GM18502 (cell line): ENCODE data around the gene TSACC.
"Not testable (repeated sequence)": the region's sequence is repeated elsewhere in the genome, so short reads cannot be mapped to it uniquely, and the experiment has no call there.

ENCODE experiments used
- ATAC-seq: cut with Tn5 transposase; IDR thresholded peaks from one replicate; pipeline ENCODE4 v1.9.1; 2021; ENCODE audit warnings: mild to moderate bottlenecking; ENCODE audit not compliant: unreplicated experiment, poor library complexity

Gene TSACC

GRCh38 chr1:156344409-156344808 lies 6.1 kb downstream of the TSACC start:
- no peak for ATAC-seq

GRCh38 chr1:156346035-156346434 lies 7.7 kb downstream of the TSACC start:
- ATAC-seq = not testable (repeated sequence)

DNA sequence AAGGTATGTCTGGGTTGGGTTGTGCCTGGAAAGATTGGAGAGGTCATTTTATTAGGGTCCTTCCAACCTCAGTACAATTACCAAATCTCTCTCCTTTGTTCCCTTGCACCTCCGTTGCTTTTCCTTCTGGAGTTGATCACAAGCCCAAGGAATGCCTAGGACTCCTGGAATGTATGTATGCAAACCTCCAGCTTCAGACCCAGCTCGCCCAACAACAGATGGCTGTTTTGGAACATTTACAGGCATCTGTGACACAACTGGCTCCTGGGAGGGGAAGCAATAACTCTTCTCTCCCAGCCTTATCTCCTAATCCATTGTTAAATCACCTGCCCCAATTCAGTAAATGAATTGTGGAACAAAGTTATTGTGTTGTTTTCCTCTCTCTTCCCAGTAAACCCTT lies 8.3 kb downstream of the TSACC start:
- no peak for ATAC-seq

DNA sequence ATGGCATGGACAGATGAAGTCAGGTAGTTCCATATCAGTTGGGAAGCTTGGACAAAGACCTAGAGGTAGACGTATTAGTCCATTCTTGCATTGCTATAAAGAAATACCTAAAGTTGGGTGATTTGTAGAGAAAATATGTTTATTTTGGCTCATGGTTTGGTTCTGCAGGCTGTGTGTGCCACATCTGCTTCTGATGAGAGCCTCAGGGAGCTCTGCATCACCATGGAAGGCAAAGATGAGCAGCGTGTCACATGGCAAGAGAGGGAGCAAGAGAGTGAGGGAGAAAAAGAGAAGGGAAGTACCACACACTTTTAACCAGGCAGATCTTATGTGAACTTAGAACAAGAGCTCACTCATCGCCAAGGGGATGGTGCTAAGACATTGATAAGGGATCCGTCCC lies 9.0 kb downstream of the TSACC start:
- ATAC-seq = no peak

GRCh38 chr1:156352481-156352880 lies 14.2 kb downstream of the TSACC start:
- ATAC-seq = not testable (repeated sequence)

- no peak for ATAC-seq
Observed at GRCh38 chr1:156356262-156356874, 18.0 kb downstream of the TSACC start.

DNA sequence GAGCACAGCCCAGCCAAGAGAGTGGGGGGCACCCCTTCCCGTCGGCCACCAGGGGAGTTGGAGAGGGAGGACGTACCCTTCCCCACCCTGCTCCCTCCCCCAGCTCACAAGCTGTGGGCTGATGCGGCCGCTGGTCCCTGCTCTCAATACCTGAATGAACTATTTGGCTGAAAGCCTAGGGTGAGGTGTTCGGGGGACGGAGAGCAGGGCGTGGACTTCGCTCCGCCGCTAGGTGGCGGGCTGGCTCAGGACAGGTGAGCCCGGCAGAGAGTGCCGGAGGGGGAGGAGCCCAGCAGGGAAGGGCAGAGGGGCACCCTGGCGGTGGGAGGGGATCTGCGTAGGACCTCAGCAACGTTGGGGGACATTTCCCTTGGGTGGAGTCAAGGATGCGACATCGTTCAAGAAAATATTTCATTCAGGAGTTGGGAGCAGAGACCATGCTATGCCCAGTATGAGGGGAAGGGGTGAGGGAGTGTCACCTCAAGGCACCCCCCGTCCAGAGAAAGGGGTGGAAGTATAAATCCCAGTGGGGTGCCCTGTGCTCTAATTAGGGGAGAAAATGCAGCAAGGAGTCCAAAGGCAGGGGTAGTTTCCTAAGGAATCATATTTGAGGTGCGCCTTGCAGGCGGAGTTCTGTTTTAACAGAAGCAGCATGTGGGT lies 18.7 kb downstream of the TSACC start:
- no peak for ATAC-seq

GRCh38 chr1:156357977-156358376 lies 19.7 kb downstream of the TSACC start:
- ATAC-seq = no peak

- no peak for ATAC-seq
Observed at GRCh38 chr1:156358641-156359040, 20.3 kb downstream of the TSACC start.

- no peak for ATAC-seq
Observed at GRCh38 chr1:156359249-156359648, 20.9 kb downstream of the TSACC start.

DNA sequence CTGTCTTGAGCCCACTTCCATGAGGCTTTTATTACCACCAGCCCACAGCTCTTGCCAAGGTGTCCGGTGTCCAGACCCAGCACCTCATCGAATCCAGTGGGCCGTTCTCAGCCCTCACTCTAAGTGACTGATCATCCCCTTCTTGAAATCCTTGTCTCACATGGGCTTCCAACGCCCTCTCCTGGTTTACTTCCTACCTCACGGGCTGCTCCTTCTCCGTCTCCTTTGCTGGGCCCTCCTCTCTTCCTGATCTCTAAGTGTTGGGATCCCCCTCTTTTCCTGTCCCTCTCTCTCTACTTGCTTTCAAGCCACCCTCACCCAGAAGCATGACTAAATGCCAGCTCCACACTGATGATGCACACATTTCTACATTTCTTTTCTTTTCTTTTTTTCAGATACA lies 21.6 kb downstream of the TSACC start:
- ATAC-seq = no peak

GRCh38 chr1:156360534-156360933 lies 22.2 kb downstream of the TSACC start:
- ATAC-seq = no peak

DNA sequence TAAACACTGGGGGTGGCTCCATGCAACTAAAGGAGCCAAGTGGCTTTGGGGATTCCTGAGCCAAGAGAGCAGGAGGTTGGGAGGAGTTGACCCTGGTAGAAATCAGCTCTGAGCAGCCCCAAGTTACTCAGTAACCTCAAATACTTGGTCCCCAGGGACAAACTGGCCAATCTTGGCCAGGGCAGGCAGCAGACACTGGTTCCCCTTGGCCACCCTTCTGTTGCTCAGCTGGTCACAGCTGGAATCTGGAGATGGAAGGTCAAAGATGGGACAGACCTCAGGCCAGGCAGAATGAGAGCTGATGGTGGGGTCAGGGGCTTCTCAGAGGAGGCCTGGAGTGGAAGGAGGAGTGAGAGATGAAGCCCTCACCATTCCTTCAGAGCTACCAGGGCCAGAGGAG lies 27.4 kb downstream of the TSACC start:
- no peak for ATAC-seq

GRCh38 chr1:156366378-156367166 lies 28.2 kb downstream of the TSACC start:
- no peak for ATAC-seq

- no peak for ATAC-seq
Observed at GRCh38 chr1:156367383-156368156, 29.2 kb downstream of the TSACC start.

GRCh38 chr1:156368157-156368658 lies 29.9 kb downstream of the TSACC start:
- ATAC-seq = no peak

DNA sequence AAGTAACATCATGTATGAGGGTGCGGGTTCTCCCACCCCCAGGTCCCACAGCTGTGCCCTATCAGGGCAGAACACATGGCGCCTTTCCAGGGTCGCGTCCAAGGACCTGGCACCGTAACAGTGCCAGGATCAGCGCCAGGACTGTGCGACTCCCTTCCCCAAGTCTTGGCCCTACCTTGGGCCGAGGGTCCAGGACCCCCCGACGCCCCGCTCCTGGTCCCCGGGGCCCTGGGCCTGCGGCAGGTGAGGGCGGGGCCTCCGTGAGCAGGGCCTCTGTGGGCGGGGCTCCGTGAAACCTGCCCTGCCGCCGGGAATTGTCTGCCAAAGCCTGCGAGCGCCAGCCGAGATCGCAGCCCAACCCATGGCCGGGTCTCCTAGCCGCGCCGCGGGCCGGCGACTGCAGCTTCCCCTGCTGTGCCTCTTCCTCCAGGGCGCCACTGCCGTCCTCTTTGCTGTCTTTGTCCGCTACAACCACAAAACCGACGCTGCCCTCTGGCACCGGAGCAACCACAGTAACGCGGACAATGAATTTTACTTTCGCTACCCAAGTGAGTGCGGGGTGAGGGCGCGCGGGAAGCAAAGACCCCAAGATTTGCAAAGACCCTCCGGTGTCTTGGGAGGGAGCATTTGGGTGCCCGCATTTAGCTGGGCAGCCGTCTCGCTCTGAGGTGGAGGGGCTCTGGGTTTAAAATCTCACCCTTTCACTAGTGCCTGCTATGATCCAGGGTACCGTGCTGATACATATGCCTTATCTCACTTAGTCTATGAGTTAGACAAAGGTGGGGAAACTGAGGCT lies 30.8 kb downstream of the TSACC start, which contains the start of gene RHBG:
Gene RHBG (plus strand): TSS at position 323 of the 796 bp plus-strand sequence. CDS start 39 bp downstream, at position 362.
- no peak for ATAC-seq

GRCh38 chr1:156369685-156370286 lies 31.5 kb downstream of the TSACC start:
- not testable (repeated sequence) for ATAC-seq
